ENCODE measurements around the gene INO80C.

Gene INO80C

GRCh38 chr18:35430721-35431373 is 66.9 kb downstream of the INO80C start:
- no peak for DNase-seq (ENCODE audit: low read depth in 2 of 2)

GRCh38 chr18:35426786-35427185 is 71.0 kb downstream of the INO80C start:
- no peak for DNase-seq (ENCODE audit: low read depth in 2 of 2)

- no peak for DNase-seq (ENCODE audit: low read depth in 2 of 2)
Observed at GRCh38 chr18:35424356-35424755, 73.4 kb downstream of the INO80C start.

- no peak for DNase-seq (ENCODE audit: low read depth in 2 of 2)
Observed at GRCh38 chr18:35422237-35422636, 75.5 kb downstream of the INO80C start.

GRCh38 chr18:35418610-35419009 is 79.2 kb downstream of the INO80C start:
- DNase-seq (ENCODE audit: low read depth in 2 of 2), result no peak
